Measurements from ENCODE around the gene FRMD4A. TPM values are rescaled to one million over a fixed set of nuclear protein-coding genes. Genes with fewer than 3 reads are reported as not detected.

The FRMD4A gene
- total RNA-seq, 6 donors from 2014 or later: 22.3 to 114 (median 52.3) TPM

- Histone ChIP-seq H3K4me1 (peaks cover 9 to 18% (median 18%) of the 10 kb centered on the region in 4 donors), H3K9me3 (no peaks in the 10 kb centered on the region), H3K27me3 (no peaks in the 10 kb centered on the region), H3K4me3 (no peak overlapping the region), H3K27ac (no peak overlapping the region), H3K36me3 (peaks cover 0 to 23% (median 3%) of the 10 kb centered on the region in 4 donors)
- no peak for DNase-seq
- no peak for ATAC-seq (ENCODE audit: low FRiP score in 2 of 2)
- WGBS, 2 donors: 61 to 80% methylated on average over 7 to 17 of the region's 17 CpGs
- TF ChIP-seq CTCF (IDR thresholded peaks at IDR 0.05): no peak
- no peak for TF ChIP-seq EP300 (IDR thresholded peaks at IDR 0.05)
- TF ChIP-seq POLR2AphosphoS5 (IDR thresholded peaks at IDR 0.05): no peak
- TF ChIP-seq POLR2A (IDR thresholded peaks at IDR 0.05): no peak
Measured at GRCh38 chr10:13701157-13701919, 629.4 kb downstream of the FRMD4A start.

- Histone ChIP-seq H3K27ac (no peak overlapping the region), H3K27me3 (no peaks in the 10 kb centered on the region), H3K4me3 (no peak overlapping the region), H3K9me3 (no peaks in the 10 kb centered on the region), H3K4me1 (peaks cover 9 to 21% (median 15%) of the 10 kb centered on the region in 4 donors), H3K36me3 (peaks cover 0 to 28% (median 4%) of the 10 kb centered on the region in 4 donors)
- no peak for ATAC-seq (ENCODE audit: low FRiP score in 2 of 2)
- no peak for DNase-seq
- TF ChIP-seq POLR2A (IDR thresholded peaks at IDR 0.05): no peak
- TF ChIP-seq POLR2AphosphoS5 (IDR thresholded peaks at IDR 0.05): no peak
- no peak for TF ChIP-seq CTCF (IDR thresholded peaks at IDR 0.05)
- TF ChIP-seq EP300 (IDR thresholded peaks at IDR 0.05): no peak
- 67 to 72% methylated on average over 10 of the region's 10 CpGs for WGBS, 2 donors
Measured at GRCh38 chr10:13700473-13701144, 630.1 kb downstream of the FRMD4A start.

- peaks cover 2 to 18% (median 9%) of the 10 kb centered on the region in 4 donors for H3K4me1 ChIP-seq
- H3K36me3 ChIP-seq: peaks cover 0 to 31% (median 6%) of the 10 kb centered on the region in 4 donors
- no peaks in the 10 kb centered on the region for H3K27me3 ChIP-seq
- TF ChIP-seq EP300 (IDR thresholded peaks at IDR 0.05): no peak
- no peak for TF ChIP-seq POLR2A (IDR thresholded peaks at IDR 0.05)
- TF ChIP-seq CTCF (IDR thresholded peaks at IDR 0.05): no peak
- no peak for TF ChIP-seq POLR2AphosphoS5 (IDR thresholded peaks at IDR 0.05)
- H3K9me3 ChIP-seq: no peaks in the 10 kb centered on the region
- ATAC-seq (ENCODE audit: low FRiP score in 2 of 2) (no peak), DNase-seq (no peak)
- H3K4me3 ChIP-seq: no peak overlapping the region
- H3K27ac ChIP-seq: peak overlapping the region in 1 of 4 donors; percentile 2
- WGBS, 2 donors: 62 to 73% methylated on average over 10 of the region's 10 CpGs
Measured at GRCh38 chr10:13699216-13699615, 631.5 kb downstream of the FRMD4A start.

GRCh38 chr10:13698217-13698616 lies 632.5 kb downstream of the FRMD4A start:
- ATAC-seq (ENCODE audit: low FRiP score in 2 of 2) (no peak), DNase-seq (no peak)
- Histone ChIP-seq H3K36me3 (peaks cover 0 to 40% (median 7%) of the 10 kb centered on the region in 4 donors), H3K4me3 (no peak overlapping the region), H3K27me3 (no peaks in the 10 kb centered on the region), H3K9me3 (no peaks in the 10 kb centered on the region), H3K4me1 (peaks cover 0 to 11% (median 5%) of the 10 kb centered on the region in 4 donors), H3K27ac (peak overlapping the region in 2 of 4 donors; percentile 5 to 51)
- 83 to 91% methylated on average over 6 of the region's 6 CpGs for whole genome bisulfite sequencing, 2 donors
- TF ChIP-seq POLR2AphosphoS5 (IDR thresholded peaks at IDR 0.05) (no peak), POLR2A (IDR thresholded peaks at IDR 0.05) (no peak), EP300 (IDR thresholded peaks at IDR 0.05) (no peak), CTCF (IDR thresholded peaks at IDR 0.05) (no peak)

Data from upper lobe of left lung (tissue), 6 donors.